ENCODE data around the gene GPLD1.
"Not testable (repeated sequence)": the region's sequence is repeated elsewhere in the genome, so short reads cannot be mapped to it uniquely, and the experiment has no call there.

Gene GPLD1

DNA sequence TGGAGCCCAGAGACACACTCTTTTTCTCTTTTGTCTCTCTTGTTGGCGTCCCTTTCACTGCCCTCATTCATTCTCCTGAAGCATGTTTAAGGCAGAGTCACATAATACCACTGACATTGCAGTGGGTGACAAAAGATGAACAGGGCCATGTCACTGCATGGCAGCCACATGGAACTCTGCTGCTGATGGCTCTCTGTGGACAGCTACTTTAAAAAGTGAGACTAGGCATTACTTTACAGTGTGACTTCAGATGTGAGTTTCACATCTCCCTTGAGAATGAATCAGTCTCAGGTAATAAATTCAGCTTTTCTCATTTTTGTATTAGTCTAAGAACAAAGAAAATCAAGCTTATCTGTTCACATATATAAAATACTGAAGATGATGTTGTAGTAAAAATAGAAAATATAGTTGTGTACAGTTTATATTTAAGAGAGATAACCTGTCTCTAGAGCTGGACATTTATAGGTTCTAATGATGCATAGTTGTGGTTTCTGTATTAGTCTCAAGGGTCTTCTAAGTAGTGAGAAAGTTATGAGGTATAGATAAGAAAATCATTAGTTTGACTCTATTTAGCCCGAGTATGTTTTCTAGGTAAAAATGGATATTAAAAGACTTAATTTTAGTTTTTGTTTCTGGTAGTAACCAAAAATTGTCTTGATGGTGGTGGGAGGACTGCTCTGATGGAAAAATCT lies 80.5 kb downstream of the GPLD1 start:
- no peak for DNase-seq

DNA sequence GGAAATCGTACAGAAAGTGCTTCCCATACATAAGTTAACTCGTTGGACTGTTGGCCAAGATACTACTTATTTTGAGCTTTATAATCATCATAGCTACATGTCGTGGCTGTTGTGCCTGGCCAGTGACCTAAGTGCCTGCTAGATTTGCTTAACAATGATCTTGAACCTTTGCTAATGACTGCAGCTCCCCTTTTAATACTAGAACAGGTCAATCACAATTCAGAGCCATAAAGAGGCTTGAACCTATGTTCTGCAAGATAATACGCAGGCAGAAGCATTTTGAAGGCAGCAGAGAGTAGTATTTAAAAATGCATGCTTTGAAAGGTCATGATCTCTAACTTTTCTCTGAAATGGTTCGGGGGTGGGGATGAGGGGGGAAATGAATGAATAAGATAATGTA lies 84.1 kb downstream of the GPLD1 start:
- no peak for DNase-seq

DNA sequence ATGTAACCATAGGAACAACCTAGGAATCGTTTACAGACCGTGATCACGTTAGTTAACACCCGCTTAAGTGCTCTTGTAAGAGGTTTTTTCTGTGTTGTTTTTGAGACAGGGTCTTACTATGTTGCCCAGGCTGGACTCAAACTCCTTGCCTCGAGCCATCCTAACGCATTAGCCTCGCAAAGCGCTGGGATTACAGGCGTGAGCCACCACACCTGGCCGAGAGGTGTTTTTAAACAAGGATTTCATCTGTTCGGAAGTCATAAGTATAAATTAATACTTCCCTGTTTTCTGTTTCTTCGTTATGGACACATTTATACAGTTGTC lies 85.9 kb downstream of the GPLD1 start:
- DNase-seq: no peak

DNA sequence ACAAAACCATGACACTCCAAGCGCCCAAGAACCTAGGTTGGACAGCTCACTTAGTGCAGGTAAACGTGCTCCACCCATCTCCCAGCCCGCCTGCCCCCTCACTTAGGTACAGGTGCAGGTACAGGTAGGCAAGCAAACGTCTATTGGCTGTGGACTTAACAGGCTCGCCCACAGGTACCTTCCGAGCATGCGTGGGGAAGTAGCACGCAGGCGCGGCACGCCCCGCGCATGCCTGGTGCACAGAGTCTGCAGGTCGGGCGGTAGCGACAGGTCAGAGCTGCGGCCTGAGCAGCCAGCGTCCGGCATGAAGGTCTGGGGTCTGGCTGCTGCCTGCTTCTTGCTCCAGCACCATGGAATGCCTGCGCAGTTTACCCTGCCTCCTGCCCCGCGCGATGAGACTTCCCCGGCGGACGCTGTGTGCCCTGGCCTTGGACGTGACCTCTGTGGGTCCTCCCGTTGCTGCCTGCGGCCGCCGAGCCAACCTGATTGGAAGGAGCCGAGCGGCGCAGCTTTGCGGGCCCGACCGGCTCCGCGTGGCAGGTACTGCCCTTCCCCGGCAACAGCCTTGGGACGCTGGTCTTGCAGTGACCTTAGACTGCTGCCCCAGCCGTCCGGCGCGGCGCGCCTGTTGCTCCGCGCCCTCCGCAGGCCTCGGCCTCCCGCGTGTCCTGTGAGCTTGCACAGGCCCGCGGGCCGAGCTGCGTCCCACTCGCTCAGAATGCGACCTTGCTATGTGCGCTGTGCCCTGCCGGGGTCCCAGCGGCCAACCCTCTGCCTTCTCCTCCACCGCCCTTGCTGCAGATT lies 86.5 kb downstream of the GPLD1 start, which contains the start of gene MRS2:
MRS2 (plus strand) TSS at position 240 of the 804 bp plus-strand sequence; CDS start at position 351, 111 bp downstream.
- DNase-seq: peak; percentile 94

DNA sequence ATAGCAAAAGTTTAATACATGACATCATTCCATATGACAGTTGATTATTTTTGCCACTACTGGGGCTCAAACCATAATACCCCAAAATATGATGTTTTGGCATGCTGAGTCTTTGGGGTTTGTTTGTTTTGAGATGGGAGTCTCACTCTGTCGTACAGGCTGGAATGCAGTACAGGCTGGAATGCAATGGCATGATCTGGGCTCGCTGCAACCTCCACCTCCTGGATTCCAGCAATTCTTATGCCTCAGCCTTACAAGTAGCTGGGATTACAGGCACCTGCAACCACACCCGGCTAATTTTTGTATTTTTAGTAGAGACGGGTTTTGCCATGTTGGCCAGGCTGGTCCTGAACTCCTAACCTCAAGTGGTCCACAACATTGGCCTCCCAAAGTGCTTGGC lies 87.9 kb downstream of the GPLD1 start:
- no peak for DNase-seq

DNA sequence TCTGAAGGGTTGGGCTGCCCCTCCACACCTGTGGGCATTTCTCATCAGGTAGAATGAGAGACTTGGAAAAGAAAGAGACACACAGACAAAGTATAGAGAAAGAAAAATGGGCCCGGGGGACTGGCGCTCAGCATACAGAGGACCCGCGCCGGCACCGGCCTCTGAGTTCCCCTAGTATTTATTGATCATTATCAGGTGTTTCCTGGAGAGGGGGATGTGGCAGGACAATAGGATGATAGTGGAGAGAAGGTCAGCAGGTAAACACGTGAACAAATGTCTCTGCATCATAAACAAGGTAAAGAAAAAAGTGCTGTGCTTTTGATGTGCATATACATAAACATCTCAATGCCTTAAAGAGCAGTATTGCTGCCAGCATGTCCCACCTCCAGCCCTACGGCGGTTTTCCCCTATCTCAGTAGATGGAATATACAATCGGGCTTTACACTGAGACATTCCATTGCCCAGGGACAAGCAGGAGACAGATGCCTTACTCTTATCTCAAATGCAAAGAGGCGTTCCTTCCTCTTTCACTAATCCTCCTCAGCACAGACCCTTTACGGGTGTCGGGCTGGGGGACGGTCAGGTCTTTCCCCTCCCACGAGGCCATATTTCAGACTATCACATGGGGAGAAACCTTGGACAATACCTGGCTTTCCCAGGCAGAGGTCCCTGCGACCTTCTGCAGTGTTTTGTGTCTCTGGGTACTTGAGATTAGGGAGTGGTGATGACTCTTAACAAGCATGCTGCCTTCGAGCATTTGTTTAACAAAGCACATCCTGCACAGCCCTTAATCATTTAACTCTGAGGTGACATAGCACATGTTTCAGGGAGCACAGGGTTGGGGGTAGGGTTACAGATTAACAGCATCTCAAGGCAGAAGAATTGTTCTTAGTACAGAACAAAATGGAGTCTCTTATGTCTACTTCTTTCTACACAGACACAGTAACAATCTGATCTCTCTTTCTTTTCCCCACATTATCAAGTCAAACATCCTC lies 89.0 kb downstream of the GPLD1 start:
- not testable (repeated sequence) for DNase-seq

DNA sequence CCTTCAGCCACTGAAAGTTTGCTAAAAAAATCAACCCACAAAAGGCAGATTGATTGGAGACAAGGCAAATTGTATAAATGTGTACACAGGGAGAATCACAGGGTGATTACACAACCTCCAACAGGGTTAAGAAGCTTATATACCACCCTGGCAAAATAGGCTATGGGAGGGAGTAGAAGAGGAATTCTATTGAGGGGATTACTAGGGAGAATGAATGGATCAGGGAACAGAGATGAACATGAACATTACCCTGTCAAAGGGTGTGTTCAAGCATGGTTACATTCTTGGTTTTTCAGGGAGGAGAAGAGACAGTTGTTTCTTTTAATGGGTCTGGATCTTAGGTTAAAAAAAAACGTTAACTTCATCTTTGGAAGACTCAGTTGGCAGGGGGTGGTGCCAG lies 91.7 kb downstream of the GPLD1 start:
- DNase-seq: no peak

DNA sequence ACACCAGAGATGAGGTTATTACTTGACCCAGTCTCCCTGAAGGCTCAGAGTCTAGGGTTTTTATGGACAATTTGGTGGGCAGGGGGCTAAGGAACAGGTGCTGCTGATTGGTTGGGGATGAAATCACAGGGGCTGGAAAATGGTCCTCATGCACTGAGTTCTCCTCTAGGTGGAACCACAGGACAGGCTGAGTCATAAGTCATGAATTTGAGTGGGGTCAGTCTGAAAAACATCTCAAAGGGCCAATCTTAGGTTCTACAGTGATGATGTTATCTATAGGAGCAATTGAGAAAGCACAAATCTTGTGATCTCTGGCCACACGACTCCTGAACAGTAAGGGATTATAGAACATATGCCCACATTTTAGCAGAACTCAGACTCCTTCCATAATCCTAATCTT lies 92.6 kb downstream of the GPLD1 start:
- no peak for DNase-seq

DNA sequence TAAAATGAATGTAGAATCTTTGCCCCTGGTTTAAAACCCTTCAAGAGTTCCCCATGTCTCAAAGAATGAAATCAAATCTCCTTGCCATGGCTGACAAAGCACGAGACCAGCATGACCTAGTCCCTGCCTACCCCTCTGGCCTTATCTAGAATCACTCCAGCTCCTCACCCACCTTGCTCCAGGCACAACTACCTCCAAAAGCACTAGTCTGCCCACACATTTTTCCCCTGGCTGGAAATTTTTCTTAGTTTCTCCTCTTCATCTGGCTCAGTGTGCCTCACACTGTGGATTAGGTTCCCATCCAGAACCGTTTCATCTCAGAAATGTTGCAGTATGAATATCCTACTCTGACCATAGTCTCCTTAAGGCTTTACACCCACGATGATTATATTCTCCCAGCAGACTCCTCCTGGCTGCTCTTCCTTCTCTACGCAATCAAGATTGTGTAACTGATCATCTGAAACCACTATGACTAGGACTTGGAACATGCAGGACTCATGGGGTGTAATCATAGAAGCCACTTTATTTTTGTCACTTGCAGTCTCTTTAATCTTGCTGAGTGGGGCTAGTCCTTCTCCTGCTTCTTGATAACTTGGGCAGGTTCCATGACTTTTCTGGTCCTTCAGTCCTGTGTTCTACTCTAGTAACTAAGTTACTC lies 94.5 kb downstream of the GPLD1 start:
- DNase-seq: no peak

DNA sequence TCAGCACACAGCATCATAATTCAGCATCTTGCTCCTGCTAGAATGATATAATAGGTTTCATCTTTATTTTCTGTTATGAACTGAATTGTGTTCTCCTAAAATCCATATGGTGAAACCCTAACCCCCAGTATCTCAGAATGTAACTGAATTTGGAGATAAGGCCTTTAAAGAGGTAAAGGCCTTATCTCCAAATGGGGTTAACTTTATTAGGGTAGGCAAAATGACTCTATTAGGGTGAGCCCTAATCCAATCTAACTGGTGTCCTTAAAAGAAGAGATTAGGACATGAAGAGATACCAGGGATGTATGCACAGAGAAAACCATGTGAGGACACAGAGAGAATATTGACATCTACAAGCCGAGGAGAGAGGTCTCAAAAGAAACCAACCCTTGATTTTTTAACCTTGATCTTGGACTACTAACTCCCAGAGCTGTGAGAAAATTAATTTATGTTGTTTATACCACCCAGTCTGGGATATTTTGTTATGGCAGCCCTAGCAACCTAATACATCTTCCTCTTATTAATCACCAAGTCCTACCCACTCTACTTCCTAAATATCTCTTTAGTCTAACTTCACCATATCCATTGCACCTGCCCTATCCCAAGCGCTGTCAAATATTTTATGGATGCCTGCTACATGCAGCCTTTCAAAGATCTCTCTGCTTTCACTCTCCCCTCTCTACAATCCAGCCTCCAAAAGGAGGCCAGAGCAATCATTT lies 95.2 kb downstream of the GPLD1 start:
- no peak for DNase-seq

DNA sequence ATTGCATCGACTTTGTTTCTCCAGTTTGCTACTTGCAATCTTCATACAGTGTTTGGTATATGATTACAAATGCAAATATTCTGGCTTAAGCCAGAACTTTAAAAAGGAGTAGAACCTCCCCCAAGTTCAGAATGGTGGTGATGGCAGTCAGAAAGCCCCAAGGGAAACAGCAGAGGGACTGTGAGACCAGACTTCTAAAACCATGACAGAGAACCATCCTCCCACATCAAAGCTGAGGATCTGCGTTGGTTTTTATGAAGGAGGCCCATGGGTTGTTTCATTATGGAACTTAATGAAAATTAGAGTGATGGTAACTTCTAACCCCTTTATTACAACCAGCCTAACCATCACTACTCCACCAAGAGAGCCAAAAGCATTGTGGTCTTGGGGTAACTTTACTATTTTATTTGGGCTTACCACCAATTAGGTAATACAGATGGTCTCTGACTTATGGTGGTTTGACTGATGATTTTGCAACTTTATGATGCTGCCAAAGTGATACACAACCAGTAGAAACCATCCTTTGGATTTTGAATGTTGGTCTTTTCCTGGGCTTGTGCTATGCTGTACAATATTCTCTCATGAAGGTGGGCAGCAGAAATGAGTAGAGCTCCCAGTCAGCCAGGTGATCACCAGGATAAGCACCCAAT lies 97.5 kb downstream of the GPLD1 start:
- no peak for DNase-seq

DNA sequence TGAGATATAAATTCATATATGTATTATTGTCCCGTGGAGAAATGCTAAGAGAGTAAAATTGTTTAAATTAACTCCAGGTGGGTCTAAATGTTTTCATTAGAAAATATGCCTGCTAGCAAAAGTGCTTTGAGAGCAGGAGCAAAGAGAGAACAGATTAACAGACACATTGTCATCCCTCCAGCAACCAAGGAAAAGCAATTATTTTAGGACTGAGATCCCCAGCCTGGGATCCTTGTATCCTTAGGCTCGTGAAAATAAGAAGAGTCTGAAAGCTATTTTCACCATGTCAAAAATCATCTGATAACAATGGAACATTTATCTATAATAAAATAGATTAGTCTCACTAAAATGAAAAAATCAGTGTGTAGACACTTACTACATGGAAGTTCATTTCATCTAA lies 98.2 kb downstream of the GPLD1 start:
- DNase-seq: no peak

DNA sequence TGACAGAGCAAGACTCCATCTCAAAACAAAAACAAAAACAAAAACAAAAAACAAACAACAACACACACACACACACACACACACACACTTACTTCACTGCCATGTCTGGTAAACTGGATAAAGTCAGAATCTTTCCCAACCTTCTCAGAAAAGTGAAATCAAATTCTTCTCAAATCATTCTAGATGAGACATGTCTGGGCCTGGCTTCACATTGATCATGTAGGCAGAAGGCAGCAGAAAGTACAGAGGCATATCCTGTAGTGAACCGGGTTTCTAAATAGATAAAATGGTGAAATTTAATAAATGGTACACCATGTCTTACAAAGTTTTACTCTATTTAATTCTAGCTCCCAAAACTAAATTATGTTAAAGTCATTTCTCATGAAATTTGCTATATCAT lies 101.6 kb downstream of the GPLD1 start:
- DNase-seq: no peak

DNA sequence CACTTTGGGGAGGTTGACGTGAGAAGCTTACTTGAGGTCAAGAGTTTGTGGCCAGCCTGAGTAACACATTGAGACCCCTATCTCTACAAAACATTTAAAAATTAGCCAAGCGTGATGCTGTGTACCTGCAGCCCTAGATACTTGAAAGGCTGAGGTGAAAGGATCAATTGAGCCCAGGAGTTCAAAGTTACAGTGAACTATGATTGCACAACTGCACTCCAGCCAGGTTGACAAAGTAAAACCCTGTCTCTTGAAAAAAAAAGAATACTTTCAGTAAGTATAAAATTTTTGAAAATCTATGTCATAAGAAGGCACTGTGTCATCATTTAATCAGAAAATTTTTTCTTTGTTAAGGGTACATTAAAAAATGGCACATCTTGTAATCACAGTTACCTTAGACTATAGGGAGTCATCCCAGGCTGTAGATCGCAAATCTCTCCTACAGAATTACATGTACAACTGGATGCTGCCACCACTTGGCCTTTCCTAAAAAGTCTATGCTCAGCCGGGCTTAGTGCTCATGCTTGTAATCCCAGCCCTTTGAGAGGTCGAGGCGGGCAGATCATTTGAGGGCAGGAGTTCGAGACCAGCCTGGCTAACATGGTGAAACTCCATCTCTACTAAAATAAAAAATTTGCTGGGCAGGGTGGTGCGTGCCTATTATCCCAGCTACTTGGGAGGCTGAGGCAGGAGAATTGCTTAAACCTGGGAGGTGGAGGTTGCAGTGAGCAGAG lies 103.7 kb downstream of the GPLD1 start:
- no peak for DNase-seq

DNA sequence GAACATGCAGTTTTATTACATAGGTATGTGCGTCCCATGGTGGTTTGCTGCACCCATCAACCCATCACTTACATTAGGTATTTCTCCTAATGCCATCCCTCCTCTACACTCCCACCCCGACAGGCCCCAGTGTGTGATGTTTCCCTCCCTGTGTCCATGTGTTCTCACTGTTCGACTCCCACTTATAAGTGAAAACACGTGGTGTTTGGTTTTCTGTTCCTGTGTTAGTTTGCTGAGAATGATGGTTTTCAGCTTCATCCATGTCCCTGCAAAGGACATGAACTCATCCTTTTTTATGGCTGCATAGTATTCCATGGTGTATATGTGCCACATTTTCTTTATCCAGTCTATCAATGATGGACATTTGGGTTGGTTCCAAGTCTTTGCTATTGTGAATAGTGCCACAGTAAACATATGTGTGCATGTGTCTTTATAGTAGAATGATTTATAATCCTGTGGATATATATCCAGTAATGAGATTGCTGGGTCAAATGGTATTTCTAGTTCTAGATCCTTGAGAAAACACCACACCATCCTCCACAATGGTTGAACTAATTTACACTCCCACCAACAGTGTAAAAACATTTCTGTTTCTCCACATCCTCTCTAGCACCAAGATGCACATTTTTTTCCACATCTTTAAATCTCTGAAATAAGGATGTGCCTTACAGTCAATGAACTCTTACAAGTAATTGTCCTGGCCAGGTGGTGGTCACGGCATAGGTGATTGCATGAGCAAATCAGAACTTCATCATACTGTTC lies 104.8 kb downstream of the GPLD1 start:
- DNase-seq: not testable (repeated sequence)

DNA sequence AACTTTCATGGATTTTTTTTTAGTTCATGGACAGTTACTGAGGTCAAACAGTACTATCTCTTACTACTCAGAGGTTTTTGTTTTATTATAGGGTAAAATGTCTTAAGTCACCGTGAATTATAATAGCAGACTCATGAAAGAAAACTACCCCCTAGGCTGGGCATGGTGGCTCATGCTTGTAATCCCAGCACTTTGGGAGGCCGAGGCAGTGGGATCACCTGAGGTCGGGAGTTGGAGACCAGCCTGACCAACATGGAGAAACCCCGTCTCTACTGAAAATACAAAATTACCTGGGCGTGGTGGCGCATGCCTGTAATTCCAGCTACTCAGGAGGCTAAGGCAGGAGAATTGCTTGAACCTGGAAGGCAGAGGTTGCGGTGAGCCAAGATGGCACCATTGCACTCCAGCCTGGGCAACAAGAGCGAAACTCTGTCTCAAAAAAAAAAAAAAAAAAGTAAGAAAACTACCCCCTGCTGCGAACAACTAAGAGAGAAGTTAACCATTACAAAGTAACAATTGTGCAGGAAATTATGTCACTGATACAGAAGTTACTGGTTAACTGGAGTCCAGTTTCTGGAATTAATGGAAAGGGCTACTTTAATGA lies 106.4 kb downstream of the GPLD1 start:
- DNase-seq: not testable (repeated sequence)

DNA sequence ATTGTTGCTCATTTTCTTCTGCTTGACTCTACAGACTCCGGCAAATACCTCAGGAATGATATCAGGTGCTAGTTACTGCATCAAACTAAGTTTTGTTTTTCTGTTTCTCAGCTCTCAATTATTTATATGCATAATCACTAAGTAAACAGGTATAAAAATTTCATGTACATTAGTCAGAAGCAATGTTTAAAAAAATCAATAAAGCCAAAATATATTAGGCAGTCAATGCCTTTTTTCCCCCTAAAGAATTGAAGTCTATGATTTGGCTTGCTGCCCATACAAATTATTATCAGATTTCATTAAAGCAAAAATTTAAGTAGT lies 107.2 kb downstream of the GPLD1 start:
- DNase-seq: no peak

DNA sequence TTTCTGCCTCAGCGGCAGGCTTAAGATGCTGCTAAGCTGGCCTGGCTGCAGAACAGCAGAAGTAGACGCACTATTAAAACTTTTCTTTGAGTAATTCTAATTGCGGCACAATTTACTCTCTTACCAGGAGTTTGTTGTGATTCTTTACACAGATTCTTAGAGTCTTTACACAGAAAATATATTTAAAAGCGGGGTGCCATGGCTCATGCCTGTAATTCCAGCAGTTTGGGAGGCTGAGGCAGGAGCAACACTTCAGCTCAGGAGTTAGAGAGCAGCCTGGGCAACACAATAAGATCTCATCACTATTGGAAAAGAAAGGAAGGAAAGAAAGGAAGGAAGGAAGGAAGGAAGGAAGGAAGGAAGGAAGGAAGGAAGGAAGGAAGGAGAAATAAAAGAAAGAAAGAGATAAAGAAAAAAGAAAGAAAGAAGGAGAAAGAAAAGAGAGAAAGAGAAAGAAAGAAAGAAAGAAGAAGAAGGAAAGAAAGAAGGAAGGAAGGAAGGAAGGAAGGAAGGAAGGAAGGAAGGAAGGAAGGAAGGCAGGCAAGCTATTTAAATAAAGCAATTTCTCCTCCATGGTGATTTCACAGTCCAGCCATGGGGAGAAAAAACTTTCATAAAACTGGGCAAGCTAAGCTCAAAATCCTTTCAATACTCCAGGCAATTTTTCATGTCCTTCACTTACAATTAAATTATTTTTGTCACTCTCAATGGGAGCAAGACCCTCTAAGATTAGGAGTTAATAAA lies 107.7 kb downstream of the GPLD1 start:
- no peak for DNase-seq
